GM12873 (cell line): Measurements from ENCODE around the gene UBE3D.

Source experiments
- TF ChIP-seq, protein P1 (sequence below): IDR thresholded peaks from 2 replicates; pipeline ENCODE4 v1.5.1; 2012; ENCODE audit warnings: low read depth, mild to moderate bottlenecking, moderate library complexity, low read length, control low read depth; ENCODE audit not compliant: insufficient read depth; ENCODE audit errors: missing control alignments

Gene UBE3D

GRCh38 chr6:82957171-82957867 is 108.3 kb downstream of the UBE3D start:
- TF ChIP-seq, protein P1, sequence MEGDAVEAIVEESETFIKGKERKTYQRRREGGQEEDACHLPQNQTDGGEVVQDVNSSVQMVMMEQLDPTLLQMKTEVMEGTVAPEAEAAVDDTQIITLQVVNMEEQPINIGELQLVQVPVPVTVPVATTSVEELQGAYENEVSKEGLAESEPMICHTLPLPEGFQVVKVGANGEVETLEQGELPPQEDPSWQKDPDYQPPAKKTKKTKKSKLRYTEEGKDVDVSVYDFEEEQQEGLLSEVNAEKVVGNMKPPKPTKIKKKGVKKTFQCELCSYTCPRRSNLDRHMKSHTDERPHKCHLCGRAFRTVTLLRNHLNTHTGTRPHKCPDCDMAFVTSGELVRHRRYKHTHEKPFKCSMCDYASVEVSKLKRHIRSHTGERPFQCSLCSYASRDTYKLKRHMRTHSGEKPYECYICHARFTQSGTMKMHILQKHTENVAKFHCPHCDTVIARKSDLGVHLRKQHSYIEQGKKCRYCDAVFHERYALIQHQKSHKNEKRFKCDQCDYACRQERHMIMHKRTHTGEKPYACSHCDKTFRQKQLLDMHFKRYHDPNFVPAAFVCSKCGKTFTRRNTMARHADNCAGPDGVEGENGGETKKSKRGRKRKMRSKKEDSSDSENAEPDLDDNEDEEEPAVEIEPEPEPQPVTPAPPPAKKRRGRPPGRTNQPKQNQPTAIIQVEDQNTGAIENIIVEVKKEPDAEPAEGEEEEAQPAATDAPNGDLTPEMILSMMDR: no peak

DNA sequence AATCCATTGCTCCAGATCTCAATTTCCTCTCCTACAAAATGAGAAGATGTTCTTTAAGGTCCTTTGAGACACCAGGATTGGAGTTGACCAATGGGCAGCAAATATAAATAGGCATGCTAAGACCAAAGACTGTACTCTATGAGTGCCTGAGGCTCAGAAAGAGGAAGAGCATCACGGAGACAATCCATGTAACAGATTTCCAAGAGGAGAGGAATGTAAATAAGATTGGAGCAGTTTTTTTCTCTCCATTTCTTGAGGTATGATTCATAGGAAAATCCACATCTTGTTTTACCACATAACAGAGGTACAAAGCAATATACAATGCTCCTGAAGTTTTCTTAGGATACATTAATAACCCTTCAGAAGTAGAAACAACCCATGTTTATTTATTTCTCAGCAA is 109.8 kb downstream of the UBE3D start:
- TF ChIP-seq, protein P1: no peak

DNA sequence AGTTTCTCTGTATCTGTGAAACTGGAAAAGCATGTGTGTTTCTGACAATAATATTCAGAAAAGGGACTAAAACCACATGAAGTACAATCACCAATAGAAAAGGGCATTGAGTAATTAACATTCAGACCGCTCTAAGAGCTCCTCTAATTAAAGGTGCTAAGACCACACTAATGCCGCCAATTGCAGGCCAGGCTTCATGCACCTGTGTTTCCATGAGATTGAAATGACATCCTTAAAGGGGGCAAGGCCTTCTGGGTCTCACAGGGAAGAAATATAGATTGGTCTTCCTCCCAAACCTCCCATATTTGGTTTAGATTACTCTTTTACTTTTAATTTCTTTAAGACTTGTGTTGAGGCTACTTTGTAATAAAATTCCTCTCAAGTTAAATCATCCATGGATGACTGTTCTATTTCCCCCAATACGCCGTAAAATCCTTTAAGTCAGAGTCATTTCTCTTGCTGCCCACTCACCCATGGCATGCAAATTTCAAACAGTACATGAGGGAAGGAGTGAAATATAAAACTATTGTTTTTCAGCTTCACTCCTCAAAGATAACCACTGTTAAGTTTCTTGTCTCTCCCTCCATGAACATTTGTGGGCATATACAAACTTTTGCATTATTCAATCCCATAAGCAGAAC is 110.6 kb downstream of the UBE3D start:
- TF ChIP-seq, protein P1: no peak

- TF ChIP-seq, protein P1: no peak
Measured at GRCh38 chr6:82954356-82954755, 111.3 kb downstream of the UBE3D start.

DNA sequence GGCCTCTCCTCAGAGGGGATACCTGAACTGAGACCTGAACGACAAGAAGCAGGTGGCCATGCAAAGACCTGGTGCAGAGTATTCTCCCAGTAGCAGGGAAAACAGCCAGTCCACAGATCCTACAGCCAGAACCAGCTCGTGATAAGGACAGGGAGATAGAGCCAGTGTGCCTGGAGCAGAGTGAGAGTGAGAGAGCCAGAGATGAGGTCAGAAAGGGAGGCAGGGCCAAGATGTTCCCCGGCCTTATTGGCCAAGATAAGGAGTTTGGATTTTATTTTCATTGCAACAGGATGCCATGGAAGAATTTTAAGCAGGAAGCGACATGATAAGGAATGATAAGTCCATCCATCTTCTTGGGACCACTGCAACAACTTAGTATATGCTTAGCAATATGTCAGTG is 111.8 kb downstream of the UBE3D start:
- TF ChIP-seq, protein P1: no peak

DNA sequence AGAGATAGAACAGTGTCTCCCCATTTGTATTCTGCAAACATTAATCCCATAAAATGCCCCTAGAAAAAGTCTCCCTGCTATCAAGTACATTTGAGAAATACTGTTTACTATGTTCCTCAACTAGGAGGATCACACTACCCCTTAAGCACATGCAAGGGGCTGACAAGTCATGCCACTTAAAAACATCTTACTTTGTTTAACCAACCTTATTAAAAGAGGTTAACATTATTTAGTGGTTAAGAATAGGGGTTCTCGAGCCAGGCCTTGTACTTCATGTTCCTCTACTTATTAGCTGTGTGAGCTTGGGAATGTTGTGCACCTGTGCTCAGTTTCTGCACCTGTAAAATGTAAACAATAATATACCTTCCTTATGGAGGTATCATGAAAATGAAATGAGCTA is 113.7 kb downstream of the UBE3D start:
- TF ChIP-seq, protein P1: no peak

- TF ChIP-seq, protein P1: no peak
Measured at GRCh38 chr6:82951389-82951788, 114.3 kb downstream of the UBE3D start.
